HepG2 (cell line): ENCODE measurements around the gene CST4.
A peak's percentile ranks its signal among the peaks of the same experiment; 100 is the strongest.

Experiments
- POLR2AphosphoS5 ChIP-seq: IDR thresholded peaks from 2 replicates; pipeline ENCODE4 v1.6.1; 2012; ENCODE audit warnings: low read depth, low read length
- ZNF180 ChIP-seq: sonication (generic); formaldehyde crosslinking; IDR thresholded peaks from 2 replicates; pipeline ENCODE4 v1.4.0; 2020; ENCODE audit warnings: low read depth, missing genetic modification reagents, borderline replicate concordance
- TF ChIP-seq, protein P1 (sequence below): sonication (generic); formaldehyde crosslinking; IDR thresholded peaks from 2 replicates; pipeline ENCODE4 v1.4.0; 2020; ENCODE audit warnings: mild to moderate bottlenecking, missing genetic modification reagents

GRCh38 chr20:23662276-23662870, 26.5 kb downstream of the CST4 start:
- TF ChIP-seq, protein P1, sequence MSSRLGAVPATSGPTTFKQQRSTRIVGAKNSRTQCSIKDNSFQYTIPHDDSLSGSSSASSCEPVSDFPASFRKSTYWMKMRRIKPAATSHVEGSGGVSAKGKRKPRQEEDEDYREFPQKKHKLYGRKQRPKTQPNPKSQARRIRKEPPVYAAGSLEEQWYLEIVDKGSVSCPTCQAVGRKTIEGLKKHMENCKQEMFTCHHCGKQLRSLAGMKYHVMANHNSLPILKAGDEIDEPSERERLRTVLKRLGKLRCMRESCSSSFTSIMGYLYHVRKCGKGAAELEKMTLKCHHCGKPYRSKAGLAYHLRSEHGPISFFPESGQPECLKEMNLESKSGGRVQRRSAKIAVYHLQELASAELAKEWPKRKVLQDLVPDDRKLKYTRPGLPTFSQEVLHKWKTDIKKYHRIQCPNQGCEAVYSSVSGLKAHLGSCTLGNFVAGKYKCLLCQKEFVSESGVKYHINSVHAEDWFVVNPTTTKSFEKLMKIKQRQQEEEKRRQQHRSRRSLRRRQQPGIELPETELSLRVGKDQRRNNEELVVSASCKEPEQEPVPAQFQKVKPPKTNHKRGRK (CRISPR knock-in tag), result no peak
- TF ChIP-seq POLR2AphosphoS5 (0 out of 2 replicates have a peak, but pooled peaks have one; percentile 24), ZNF180 (CRISPR knock-in tag) (no peak)
